Hepatocyte (in vitro differentiated cells): Measurements from ENCODE around the gene SLC4A5.

Experiments
- CTCF ChIP-seq: fragments of 200-600 bp; sonication (generic); IDR thresholded peaks from 2 replicates; pipeline ENCODE4 v1.5.1; 2016; ENCODE audit warnings: antibody characterized with exemption, mild to moderate bottlenecking; ENCODE audit not compliant: poor library complexity
- EZH2 ChIP-seq: fragments of 200-600 bp; sonication (generic); IDR thresholded peaks from 2 replicates; pipeline ENCODE4 v1.6.1; 2016; ENCODE audit warnings: antibody characterized with exemption, mild to moderate bottlenecking, borderline replicate concordance
- EZH2phosphoT487 ChIP-seq: fragments of 200-600 bp; sonication (generic); IDR thresholded peaks from one replicate; pipeline ENCODE4 v1.6.1; 2018; ENCODE audit warnings: antibody characterized with exemption, mild to moderate bottlenecking, low read depth, moderate library complexity; ENCODE audit not compliant: unreplicated experiment, severe bottlenecking

GRCh38 chr2:74291218-74291544 is 52.0 kb downstream of the SLC4A5 start:
- TF ChIP-seq CTCF (no peak), EZH2 (no peak), EZH2phosphoT487 (no peak)
